T47D (cell line): ENCODE results near the gene NNT.
"Not testable (repeated sequence)": the region's sequence is repeated elsewhere in the genome, so short reads cannot be mapped to it uniquely, and the experiment has no call there.

Experiments used
- DNase-seq, 2 experiments: peaks; one replicate each; pipeline versions ENCODE4 v3.0.0 to v3.0.0-alpha.2; 2011 to 2012; ENCODE audit warnings: low read depth in 1 of 2, low spot score in 1 of 2
- JUND ChIP-seq: IDR thresholded peaks from 2 replicates; pipeline ENCODE4 v1.6.1; 2012; ENCODE audit warnings: low read depth
- in situ Hi-C: cut with HindIII; loops from 2 replicates; pipeline ENCODE4 v1.10.0; 2016; ENCODE audit warnings: low sequenced_read_pairs, low pct_unique_long_range_greater_than_20kb

The NNT gene

DNA sequence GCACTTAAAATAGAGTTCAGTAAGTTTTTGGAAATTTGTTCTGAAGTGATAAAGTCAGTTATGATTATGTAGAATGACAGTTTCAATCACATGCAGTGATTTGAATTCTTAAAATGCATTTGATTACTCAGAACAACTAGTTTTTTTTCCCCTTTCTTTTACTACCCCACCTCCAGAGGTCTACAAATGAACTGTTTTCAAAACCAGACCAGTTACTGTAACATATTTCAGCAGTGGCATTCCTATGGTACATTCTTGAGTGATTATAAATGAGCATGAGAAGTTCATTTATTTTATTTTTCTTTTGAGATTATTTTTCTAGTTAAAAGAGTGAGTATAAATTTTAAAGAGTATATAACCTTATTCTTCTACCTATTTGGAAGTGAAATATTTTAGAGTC lies 71.6 kb downstream of the NNT start:
- TF ChIP-seq JUND: no peak
- no peak for DNase-seq
- in situ Hi-C loops: no loop called here

DNA sequence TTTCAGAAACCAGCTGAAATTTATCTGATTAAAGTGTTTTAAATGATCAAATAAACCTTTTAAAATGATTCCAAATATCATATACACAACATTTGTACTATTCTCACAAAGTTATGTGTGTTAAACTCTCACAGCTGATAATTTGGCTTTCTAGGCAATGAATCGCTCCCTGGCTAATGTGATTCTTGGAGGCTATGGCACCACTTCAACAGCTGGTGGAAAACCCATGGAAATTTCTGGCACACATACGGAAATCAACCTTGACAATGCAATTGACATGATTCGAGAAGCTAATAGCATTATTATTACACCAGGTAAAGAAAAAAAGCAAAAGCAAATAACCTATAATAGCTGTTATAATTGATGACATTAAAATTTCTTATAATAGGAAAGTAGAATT lies 72.4 kb downstream of the NNT start:
- DNase-seq: no peak
- in situ Hi-C loops: no loop called here
- no peak for TF ChIP-seq JUND

DNA sequence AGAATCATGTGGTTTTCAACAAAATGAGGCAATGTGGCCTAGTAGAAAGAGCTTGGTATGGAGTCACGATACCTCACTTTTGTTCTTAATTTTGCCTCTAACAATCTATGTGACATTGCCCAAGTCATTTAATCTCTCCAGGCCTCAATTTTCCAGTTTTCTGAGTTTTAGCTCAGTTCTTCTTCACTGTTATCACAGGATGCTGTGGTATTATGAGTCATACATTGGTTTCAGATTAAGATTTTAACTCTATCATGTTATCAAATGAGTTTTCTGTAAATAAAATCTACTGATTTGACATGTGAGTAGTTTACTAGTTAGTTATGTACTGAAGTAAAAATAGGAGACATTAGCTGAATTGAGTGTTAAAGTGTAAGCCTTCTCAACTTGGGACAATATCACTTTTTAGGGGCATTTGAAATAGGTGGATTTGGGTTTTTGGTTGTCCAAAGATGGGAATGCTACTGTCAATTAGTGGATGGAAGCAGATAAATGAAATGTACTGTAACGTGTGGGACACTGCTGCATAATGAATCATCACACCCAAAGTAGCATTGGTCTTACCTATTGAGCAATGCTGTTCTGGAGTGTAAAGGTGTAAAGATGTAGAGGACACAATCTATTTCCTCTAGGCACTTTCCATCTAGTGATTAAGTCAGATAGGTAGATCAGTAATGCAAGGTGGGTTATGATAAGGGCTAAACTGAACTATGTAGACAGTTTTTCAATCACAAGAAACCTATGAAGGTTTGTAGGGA lies 73.3 kb downstream of the NNT start:
- no peak for TF ChIP-seq JUND
- in situ Hi-C loops: no loop called here
- DNase-seq: no peak

DNA sequence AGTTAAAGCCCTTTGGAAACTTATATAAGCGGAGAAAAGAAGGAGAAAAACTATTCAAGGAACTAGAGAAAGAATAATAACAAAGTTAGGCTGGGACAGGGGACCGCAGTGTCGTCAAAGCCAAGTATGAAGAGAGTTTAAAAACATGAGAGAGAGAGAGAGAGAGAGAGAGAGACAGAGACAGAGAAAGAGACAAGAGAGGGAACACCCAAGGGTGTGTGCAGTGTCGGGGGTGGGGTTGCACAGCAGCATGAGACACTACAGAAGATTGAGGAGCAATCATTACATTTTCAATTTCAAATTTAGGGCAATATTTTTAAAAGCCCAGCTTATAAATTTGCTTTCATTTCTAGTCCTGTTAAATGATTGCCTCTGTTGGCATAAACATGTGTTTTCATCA lies 74.3 kb downstream of the NNT start:
- in situ Hi-C loops: no loop called here
- no peak for DNase-seq
- TF ChIP-seq JUND: no peak

DNA sequence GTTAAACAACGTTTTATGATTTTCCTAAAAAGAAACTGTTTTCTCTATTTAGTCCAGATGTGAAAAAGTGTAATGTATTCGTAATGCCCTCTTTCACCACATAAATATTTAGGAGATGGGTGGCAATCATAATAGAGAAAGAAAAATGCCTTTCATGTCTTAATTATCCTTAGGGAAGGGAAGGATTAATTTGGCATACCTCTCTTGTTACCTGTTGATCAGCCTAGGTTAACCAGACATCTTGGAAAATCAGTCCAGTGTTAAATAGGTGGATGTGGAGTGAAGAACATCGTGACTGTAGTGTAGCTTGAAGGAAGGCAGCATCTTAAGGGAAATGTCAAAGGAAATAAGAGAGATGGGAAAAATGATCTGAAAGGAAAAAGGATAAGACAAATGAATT lies 76.2 kb downstream of the NNT start:
- TF ChIP-seq JUND: no peak
- in situ Hi-C loops: no loop called here
- DNase-seq: no peak

DNA sequence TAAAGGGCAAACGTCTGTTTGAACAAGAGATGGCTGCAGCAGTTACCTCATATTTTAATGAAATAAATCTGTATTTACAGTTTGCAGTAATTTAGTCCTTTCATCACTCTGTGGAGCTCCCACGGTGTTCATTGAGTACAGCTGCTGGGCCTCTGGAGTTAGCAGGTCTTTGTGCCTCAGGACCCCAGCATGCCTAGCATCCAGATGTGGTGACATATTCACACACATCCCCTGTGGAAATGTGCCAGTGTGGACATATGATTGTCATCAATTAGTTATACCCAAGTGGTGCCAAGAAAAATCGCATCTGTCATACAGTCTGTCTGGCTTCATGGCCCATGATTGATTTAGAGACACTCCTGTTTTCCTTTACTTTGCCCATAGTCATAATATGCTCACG lies 77.3 kb downstream of the NNT start:
- TF ChIP-seq JUND: no peak
- DNase-seq: no peak
- in situ Hi-C loops: no loop called here

DNA sequence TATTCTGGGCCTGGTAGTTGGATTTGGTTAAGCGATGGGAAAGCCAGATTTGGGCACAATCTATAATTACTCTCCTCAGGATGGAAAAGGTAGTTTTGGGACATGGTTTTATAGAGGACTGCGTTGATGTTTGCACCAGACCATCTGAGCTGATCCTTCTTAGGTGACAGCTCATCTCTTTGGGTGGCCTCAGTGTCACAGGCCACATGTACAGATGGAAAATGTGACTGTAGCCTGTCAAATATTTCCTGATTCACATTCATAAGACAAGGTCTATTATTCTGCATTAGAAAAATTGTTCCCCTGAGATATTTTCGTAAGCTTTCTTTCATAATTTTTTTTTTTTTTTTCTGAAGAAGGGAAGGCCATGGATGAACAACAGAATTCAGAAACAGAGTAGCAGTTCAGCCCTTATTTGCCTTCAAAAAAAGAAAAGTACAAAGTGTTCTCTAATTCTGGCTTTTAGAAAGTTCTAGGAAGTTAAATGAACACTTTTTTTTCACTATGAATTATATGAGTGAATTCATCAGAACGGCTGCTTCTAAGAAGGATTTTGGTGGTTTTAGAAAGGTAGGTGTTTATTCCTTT lies 81.0 kb downstream of the NNT start:
- no peak for TF ChIP-seq JUND
- in situ Hi-C loops: no loop called here
- DNase-seq: no peak

DNA sequence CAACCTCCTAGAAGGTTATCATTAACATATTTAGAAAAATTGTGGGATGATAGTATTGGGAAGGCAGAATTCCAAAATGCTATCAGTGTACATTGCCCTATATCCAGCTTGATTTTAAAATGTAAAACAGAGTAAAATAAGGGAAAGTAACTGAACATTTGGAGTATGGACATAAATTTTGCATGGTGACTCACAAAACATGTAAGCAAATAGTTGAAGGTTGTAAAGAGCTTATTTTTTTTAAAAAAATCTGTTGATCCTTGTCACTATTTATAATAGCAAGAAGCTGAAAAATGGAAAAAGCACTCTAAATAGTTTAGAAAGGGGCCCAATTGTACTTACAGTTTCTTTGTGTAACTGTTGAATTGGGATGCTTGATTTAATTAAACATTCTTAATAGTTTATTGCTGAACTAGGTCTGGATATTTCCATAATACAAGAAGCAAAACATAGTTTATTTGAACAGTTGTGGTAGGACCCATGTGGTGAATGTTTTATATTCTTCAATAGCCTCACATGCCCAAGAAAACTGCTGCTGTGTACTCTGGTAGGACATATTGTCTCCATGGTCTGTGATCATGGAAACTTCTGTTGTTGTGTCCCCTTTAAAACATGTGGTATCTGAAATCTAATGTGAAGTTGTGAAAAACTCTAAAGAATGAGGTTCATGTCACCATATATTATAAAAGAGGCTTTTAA lies 82.4 kb downstream of the NNT start:
- in situ Hi-C loops: no loop called here
- no peak for DNase-seq
- no peak for TF ChIP-seq JUND

DNA sequence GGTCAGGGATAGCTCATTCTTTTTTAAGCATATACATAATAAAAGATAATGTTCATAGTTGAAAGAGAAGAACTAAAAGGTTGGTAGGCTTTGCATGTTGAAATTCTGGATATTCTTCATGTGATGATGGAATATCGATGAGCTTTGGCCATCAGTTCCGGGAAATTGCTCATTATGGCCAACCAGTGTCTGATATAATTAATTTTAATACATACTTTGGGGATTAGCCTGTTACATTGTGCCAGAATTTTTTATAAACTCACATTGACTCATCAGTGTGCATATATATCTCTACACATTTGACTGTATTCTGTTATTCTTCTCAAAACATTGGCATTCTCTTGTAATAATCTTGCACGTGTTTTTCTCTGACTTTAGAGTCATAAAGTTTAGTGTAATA lies 84.3 kb downstream of the NNT start:
- in situ Hi-C loops: no loop called here
- no peak for TF ChIP-seq JUND
- DNase-seq: no peak

DNA sequence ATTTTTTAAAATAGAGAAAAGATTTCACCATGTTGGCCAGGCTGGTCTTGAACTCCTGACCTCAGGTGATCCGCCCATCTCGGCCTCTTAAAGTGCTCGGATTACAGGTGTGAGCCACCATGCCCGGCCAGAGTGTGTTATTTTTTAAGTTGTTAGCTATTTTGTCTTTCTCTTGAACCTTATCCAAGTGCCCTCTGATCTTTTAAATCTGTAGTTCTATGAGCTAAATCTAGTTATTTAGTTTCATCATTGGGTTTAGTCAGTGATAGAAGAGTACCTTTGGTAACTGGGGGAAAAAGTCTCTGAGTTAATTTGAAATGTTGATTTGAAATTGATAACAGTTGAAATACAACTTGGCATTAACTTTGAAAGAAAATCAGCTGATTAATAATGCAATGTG lies 88.3 kb downstream of the NNT start:
- TF ChIP-seq JUND: no peak
- in situ Hi-C loops: no loop called here
- no peak for DNase-seq

DNA sequence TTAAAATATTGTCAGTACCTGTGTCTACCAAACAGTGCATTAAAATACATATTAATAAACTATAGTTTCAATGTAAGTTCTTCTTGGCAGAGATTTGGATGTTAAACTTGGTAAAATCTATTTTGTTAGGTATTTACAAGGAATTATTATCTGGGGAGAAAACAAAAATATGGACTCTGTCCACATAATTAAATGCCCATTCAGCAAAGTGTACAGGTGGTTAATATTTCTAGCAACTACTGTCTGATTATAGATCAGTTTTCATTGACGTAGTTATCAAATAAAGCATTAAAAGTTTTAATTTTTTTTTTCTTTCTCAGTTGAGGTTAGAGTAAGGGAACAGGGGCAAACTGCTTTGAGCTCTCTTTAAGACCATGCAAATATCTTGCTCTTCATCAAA lies 88.9 kb downstream of the NNT start:
- no peak for DNase-seq
- no peak for TF ChIP-seq JUND
- in situ Hi-C loops: no loop called here

DNA sequence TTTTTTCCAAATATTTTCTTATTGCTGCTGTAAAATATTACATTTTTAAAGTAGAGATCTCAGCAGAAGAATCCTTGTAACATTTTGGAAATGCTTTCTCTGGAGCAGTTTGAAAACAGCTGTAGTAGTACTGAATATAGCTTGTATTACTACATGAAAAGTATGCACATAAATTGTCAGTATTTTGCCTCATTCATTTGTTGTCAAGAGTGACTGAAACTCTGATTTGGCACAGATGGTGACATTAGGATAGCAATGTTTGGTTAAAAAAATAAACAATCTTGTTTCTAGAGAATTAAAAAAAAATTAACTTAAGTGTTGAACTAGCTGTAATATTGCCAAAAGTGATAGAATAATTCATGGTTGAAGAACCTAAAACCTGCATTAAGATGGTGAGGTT lies 90.4 kb downstream of the NNT start:
- no peak for TF ChIP-seq JUND
- DNase-seq: no peak
- in situ Hi-C loops: no loop called here

DNA sequence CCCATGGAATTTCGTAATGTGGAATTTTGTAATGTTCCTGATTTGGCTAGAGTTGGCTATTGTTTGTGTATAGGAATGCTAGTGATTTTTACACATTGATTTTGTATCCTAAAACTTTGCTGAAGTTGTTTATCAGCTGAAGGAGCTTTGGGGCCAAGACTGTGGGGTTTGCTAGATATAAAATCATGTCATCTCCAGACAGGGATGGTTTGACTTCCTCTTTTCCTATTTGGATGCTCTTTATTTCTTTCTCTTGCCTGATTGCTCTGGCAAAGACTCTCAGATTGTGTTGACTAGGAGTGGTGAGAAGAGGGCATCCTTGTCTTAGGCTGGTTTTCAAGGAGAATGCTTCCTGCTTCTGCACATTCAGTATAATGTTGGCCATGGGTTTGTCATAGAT lies 91.0 kb downstream of the NNT start:
- TF ChIP-seq JUND: no peak
- in situ Hi-C loops: no loop called here
- DNase-seq: no peak

DNA sequence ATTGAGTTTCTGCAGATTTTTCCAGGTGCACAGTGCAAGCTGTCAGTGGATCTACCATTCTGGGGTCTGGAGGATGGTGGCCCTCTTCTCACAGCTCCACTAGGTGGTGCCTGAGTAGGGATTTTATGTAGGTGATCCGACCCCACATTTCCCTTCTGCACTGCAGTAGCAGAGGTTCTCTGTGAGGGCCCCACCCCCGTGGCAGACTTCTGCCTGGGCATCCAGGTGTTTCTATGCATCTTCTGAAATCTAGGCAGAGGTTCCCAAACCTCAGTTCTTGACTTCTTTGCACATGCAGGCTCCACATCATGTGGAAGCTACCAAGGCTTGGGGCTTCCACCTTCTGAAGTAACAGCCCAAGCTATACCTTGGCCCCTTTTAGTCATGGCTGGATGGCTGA lies 93.5 kb downstream of the NNT start:
- DNase-seq, in situ Hi-C loops: not testable (repeated sequence)
